Measurements from ENCODE around the gene PLXNA4. TPM values are rescaled to one million over a fixed set of nuclear protein-coding genes. Genes with fewer than 3 reads are reported as not detected.

The PLXNA4 gene
- total RNA-seq, 1 experiment from 2014 or later, result not detected

DNA sequence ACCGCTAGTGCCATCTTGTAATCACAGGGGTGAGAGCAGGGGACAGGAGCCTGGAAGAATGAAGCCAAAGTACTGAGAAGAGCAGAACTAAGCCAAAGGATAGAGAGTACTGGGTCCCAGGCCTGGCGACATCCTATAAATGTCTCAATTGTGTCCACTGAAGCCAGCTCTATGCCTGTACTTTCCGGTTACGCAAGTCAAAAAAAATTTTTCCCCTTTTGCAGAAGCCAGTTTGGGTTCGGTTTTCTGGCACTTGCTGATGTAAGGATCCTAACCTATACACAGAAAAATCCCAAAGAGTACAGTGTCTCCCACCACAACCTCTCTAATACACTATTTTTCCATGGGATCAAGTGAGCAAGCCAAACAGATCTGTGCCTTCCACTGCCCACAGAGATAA lies 61.1 kb downstream of the PLXNA4 start:
- Histone ChIP-seq H3K9me3 (ENCODE audit: control insufficient read depth in 1 of 2, insufficient read depth in 1 of 2, low read depth in 1 of 2, low read length in 2 of 2) (no peaks in the 10 kb centered on the region), H3K4me2 (ENCODE audit: low read length) (no peak overlapping the region), H3K4me3 (replicated peaks in 1 of 2; ENCODE audit: low read depth in 1 of 2, low read length in 2 of 2) (no peak overlapping the region), H3K9ac (ENCODE audit: low read length) (no peak overlapping the region), H3K27ac (ENCODE audit: low read depth, low read length) (no peak overlapping the region), H3K79me2 (ENCODE audit: insufficient read depth, low read length) (no peaks in the 10 kb centered on the region), H3K36me3 (ENCODE audit: control insufficient read depth in 1 of 2, insufficient read depth in 2 of 2, low read length in 2 of 2) (no peaks in the 10 kb centered on the region), H3K27me3 (ENCODE audit: insufficient read depth, low read length) (peaks cover 15% of the 10 kb centered on the region), H4K20me1 (ENCODE audit: insufficient read depth) (no peaks in the 10 kb centered on the region), H2AFZ (ENCODE audit: low read depth, low read length, poor library complexity, severe bottlenecking) (no peak overlapping the region), H3K9me2 (ENCODE audit: insufficient read depth) (no peaks in the 10 kb centered on the region), H3K4me1 (ENCODE audit: control insufficient read depth in 1 of 2, insufficient read depth in 2 of 2, low read length in 2 of 2) (peaks cover 3% of the 10 kb centered on the region in 2 experiments; a peak in 2 of 4 replicates)
- ChIA-PET CTCF (interaction anchor here (1.8 kb wide), 1 partner anchor 65 kb away, joined by 5 read pairs; no protein-coding TSS in a partner anchor), RAD21 (ENCODE audit: low non-redundant PET in 1 of 2, low total read pairs in 2 of 2, uncharacterized antibody in 2 of 2, unreplicated experiment in 2 of 2) (no interaction called here), POLR2A (no interaction called here)
- ATAC-seq (no peak), DNase-seq (ENCODE audit: low read depth, low spot score) (no peak)
- TF ChIP-seq, protein P1, sequence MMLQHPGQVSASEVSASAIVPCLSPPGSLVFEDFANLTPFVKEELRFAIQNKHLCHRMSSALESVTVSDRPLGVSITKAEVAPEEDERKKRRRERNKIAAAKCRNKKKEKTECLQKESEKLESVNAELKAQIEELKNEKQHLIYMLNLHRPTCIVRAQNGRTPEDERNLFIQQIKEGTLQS (IDR thresholded peaks at IDR 0.05), result no peak
- no peak for TF ChIP-seq JUND (IDR thresholded peaks at IDR 0.05)
- TF ChIP-seq REST (IDR thresholded peaks at IDR 0.05; ENCODE audit: low read depth), result no peak
- no peak for TF ChIP-seq SP1 (IDR thresholded peaks at IDR 0.05; ENCODE audit: low read depth)
- no peak for TF ChIP-seq SIN3A (IDR thresholded peaks at IDR 0.05; ENCODE audit: low read depth)
- no peak for TF ChIP-seq EZH2phosphoT487 (IDR thresholded peaks at IDR 0.05; ENCODE audit: borderline replicate concordance)
- intact Hi-C loops (cut with micrococcal nuclease), result no loop called here
- BruUV-seq (replicated peaks), result no TSS peak

- no TSS peak for BruUV-seq (replicated peaks)
- no peak overlapping the region for H2AFZ ChIP-seq (ENCODE audit: low read depth, low read length, poor library complexity, severe bottlenecking)
- no peak overlapping the region for H3K4me2 ChIP-seq (ENCODE audit: low read length)
- RAD21 ChIA-PET (ENCODE audit: low non-redundant PET in 1 of 2, low total read pairs in 2 of 2, uncharacterized antibody in 2 of 2, unreplicated experiment in 2 of 2), result no interaction called here
- H3K27ac ChIP-seq (ENCODE audit: low read depth, low read length), result no peak overlapping the region
- peaks cover 3% of the 10 kb centered on the region in 2 experiments; a peak in 2 of 4 replicates for H3K4me1 ChIP-seq (ENCODE audit: control insufficient read depth in 1 of 2, insufficient read depth in 2 of 2, low read length in 2 of 2)
- no peaks in the 10 kb centered on the region for H3K79me2 ChIP-seq (ENCODE audit: insufficient read depth, low read length)
- no peaks in the 10 kb centered on the region for H4K20me1 ChIP-seq (ENCODE audit: insufficient read depth)
- peaks cover 22% of the 10 kb centered on the region for H3K27me3 ChIP-seq (ENCODE audit: insufficient read depth, low read length)
- TF ChIP-seq ZBTB33 (IDR thresholded peaks at IDR 0.05; ENCODE audit: extremely low read depth, insufficient replicate concordance, low read length) (no peak), YY1 (IDR thresholded peaks at IDR 0.05; ENCODE audit: extremely low read depth, insufficient replicate concordance, low read depth, low read length) (no peak), EGR1 (IDR thresholded peaks at IDR 0.05; ENCODE audit: low read depth) (no peak), ZNF274 (IDR thresholded peaks at IDR 0.05; ENCODE audit: low read depth, low read length) (no peak), POLR2A (IDR thresholded peaks at IDR 0.05; ENCODE audit: borderline replicate concordance, extremely low read depth, insufficient read depth, insufficient read length) (no peak), POLR2AphosphoS5 (IDR thresholded peaks at IDR 0.05; ENCODE audit: low read depth, low read length) (no peak), SIN3A (IDR thresholded peaks at IDR 0.05; ENCODE audit: low read depth) (no peak), FOSL1 (IDR thresholded peaks at IDR 0.05; ENCODE audit: low read depth) (no peak), ZFX (IDR thresholded peaks at IDR 0.05) (no peak), CBX3 (IDR thresholded peaks at IDR 0.05; ENCODE audit: low read depth) (no peak)
- H3K36me3 ChIP-seq (ENCODE audit: control insufficient read depth in 1 of 2, insufficient read depth in 2 of 2, low read length in 2 of 2), result no peaks in the 10 kb centered on the region
- intact Hi-C loops (cut with micrococcal nuclease), result no loop called here
- DNase-seq (ENCODE audit: low read depth, low spot score) (no peak), ATAC-seq (no peak)
- CTCF ChIA-PET, result no interaction called here
- H3K9ac ChIP-seq (ENCODE audit: low read length), result no peak overlapping the region
- H3K9me3 ChIP-seq (ENCODE audit: control insufficient read depth in 1 of 2, insufficient read depth in 1 of 2, low read depth in 1 of 2, low read length in 2 of 2), result no peaks in the 10 kb centered on the region
- no peaks in the 10 kb centered on the region for H3K9me2 ChIP-seq (ENCODE audit: insufficient read depth)
- POLR2A ChIA-PET, result no interaction called here
- H3K4me3 ChIP-seq (replicated peaks in 1 of 2; ENCODE audit: low read depth in 1 of 2, low read length in 2 of 2), result no peak overlapping the region
These were observed 61.8 kb downstream of the PLXNA4 start for GRCh38 chr7:132514430-132514829.
